Left lobe of liver (tissue), 2 donors: ENCODE data around the gene UBP1. TPM values are rescaled to one million over a fixed set of nuclear protein-coding genes. Genes with fewer than 3 reads are reported as not detected.
"Not testable (repeated sequence)": the region's sequence is repeated elsewhere in the genome, so short reads cannot be mapped to it uniquely, and the experiment has no call there.

Experiments used
- ATAC-seq: fragments of 200-7000 bp; cut with Tn5 transposase; one replicate; pipeline ENCODE4 v1.9.1; 2020; ENCODE audit warnings: mild to moderate bottlenecking, moderate library complexity
- DNase-seq: peaks from one replicate; pipeline ENCODE4 v3.0.0-alpha.2; 2020; ENCODE audit warnings: low spot score
- total RNA-seq: library from RNA; stranded (reverse); gene quantifications from one replicate; pipeline ENCODE4 v1.2.1, GENCODE V29; 2021
- donor health status: DM: no; HTN: no; CAD: no; lungs with moderate emphysema.
- donor health status: DM: no; HTN: yes; CAD: no.

Gene UBP1, protein sequence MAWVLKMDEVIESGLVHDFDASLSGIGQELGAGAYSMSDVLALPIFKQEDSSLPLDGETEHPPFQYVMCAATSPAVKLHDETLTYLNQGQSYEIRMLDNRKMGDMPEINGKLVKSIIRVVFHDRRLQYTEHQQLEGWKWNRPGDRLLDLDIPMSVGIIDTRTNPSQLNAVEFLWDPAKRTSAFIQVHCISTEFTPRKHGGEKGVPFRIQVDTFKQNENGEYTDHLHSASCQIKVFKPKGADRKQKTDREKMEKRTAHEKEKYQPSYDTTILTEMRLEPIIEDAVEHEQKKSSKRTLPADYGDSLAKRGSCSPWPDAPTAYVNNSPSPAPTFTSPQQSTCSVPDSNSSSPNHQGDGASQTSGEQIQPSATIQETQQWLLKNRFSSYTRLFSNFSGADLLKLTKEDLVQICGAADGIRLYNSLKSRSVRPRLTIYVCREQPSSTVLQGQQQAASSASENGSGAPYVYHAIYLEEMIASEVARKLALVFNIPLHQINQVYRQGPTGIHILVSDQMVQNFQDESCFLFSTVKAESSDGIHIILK
- total RNA-seq = 24.3 TPM

GRCh38 chr3:33440328-33441224, at the start of gene UBP1:
UBP1 (minus strand) TSS chr3:33440405; CDS start chr3:33439848, 557 bp downstream.
- peak; percentile 100 for DNase-seq
- peak; percentile 88 for ATAC-seq

- DNase-seq (no peak), ATAC-seq (no peak)
Observed at GRCh38 chr3:33488683-33489082, 48.5 kb upstream of the UBP1 start.

- DNase-seq (no peak), ATAC-seq (no peak)
Observed at GRCh38 chr3:33488246-33488645, 48.0 kb upstream of the UBP1 start.

GRCh38 chr3:33482111-33482521, 41.9 kb upstream of the UBP1 start:
- DNase-seq = no peak
- ATAC-seq = peak; percentile 80

DNA sequence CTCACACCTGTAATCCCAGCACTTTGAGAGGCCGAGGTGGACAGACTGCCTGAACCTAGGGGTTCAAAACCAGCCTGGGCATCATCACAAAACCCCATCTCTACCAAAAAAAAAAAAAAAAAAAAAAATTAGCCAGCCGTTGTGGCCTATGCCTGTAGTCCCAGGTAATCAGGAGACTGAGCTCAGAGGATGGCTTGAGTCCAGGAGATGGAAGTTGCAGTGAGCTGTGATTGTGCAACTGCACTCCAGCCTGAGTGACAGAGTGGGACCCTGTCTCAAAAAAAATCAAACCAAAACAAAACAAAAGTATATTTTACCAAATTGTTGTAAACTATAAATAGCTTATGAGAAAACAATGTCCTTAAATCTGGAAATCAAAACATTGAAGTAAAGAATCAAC, 34.7 kb upstream of the UBP1 start:
- ATAC-seq = no peak
- no peak for DNase-seq

DNA sequence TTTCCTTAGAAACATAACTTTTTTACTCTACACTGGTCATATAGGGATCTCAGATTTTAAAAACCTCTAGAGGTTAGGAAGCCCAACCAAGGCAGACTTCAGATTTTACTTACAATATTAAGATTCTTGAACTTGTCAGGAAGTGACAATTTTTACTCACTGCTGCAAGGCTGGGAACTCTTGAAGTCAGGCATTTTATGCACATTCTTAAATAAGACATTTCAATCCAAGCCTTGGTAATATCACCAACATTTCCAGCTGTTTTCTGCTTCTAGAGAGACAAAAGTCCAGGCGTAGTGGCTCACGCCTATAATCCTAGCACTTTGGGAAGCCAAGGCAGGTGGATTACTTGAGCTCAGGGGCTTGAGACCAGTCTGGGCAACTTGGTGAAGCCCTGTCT, 33.6 kb upstream of the UBP1 start:
- ATAC-seq = no peak
- DNase-seq = no peak

GRCh38 chr3:33467786-33468185, 27.6 kb upstream of the UBP1 start:
- no peak for DNase-seq
- ATAC-seq = no peak

DNA sequence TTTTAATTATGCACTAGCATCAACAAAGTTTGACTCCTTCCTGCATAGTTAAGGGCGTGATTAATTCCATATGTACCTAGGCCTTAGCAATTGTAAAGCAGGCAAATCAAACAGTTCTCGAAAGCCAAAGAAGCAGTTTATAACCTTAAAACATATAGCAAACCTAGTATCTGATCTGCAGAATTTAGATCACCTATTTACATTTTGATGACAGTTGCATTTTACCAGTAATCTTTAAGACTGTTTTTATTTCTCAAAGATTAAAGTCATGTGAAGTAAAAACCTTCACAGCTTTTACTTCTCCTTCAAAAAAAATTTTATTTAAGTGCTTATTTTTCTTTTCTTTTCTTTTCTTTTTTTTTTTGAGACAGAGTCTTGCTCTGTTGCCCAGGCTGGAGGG, 20.9 kb upstream of the UBP1 start:
- ATAC-seq (no peak), DNase-seq (no peak)

DNA sequence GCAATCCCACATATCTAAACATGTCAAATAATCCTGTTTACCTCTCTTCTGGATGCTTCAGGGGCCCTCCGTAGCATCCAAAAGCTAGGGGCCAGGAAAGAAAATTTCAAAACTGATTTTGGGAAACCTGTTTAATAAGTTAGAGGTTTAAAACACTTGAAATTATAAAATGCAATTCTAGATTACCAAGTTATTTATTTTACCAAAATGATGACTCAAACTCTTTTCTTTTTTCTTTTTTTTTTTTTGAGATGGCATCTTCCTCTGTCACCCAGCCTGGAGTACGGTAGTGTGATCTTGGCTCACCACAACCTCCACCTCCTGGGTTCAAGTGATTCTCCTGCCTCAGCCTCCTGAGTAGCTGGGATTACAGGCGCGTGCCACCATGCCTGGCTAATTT, 19.4 kb upstream of the UBP1 start:
- ATAC-seq, DNase-seq: not testable (repeated sequence)

GRCh38 chr3:33458446-33458845, 18.2 kb upstream of the UBP1 start:
- no peak for DNase-seq
- no peak for ATAC-seq

DNA sequence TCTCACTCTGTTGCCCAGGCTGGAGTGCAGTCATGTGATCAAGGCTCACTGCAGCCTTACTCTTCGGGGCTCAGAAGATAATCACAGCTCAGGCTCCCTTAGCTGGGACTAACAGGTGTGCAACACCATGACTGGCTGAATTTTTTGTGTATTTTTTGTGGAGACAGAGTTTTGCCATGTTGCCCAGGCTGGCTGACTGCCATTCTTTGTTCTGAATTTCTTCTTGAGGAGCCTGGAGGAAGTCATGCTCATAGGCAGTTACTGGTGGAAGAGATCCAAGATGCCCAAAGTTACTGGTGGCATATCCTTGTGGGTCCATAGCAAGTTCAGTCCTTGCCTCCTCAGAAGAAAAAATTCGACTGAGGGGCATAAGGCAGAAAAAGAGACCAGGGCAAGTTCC, 16.6 kb upstream of the UBP1 start:
- DNase-seq (no peak), ATAC-seq (no peak)

DNA sequence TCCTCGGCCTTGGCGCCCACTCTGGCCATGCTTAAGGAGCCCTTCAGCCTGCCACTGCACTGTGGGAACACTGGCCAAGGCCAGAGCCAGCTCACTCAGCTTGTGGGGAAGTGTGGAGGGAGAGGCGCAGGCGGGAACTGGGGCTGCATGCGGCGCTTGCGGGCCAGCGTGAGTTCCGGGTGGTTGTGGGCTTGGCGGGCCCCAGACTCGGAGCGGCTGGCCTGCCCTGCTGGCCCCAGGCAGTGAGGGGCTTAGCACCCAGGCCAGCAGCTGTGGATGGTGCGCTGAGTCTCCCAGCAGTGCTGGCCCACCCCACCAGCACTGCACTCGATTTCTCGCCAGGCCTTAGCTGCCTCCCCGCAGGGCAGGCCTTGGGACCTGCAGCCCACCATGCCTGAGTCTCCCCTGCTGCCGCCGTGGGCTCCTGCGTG, 13.1 kb upstream of the UBP1 start:
- ATAC-seq (no peak), DNase-seq (no peak)

DNA sequence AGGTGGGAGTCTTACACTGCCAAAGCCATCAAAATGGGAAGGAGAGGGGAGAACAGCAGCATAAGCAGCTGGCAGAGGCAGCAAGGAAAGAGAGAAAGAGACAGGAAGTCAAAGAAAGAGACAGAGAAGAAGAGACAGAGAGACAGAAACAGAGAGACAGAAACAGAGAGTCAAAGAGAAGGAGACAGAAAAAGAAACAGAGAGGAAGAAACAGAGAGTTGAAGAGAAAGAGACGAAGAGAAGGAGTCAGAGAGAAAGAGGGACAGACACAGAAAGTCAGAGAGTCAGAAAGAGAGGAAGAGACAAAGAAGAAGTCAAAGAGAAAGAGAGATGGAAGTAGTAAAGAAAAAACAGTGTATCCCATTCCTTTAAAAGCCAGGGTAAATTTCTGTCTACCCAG, 11.8 kb upstream of the UBP1 start:
- not testable (repeated sequence) for ATAC-seq, DNase-seq

- no peak for ATAC-seq
- no peak for DNase-seq
Observed at GRCh38 chr3:33447958-33448357, 7.8 kb upstream of the UBP1 start.

DNA sequence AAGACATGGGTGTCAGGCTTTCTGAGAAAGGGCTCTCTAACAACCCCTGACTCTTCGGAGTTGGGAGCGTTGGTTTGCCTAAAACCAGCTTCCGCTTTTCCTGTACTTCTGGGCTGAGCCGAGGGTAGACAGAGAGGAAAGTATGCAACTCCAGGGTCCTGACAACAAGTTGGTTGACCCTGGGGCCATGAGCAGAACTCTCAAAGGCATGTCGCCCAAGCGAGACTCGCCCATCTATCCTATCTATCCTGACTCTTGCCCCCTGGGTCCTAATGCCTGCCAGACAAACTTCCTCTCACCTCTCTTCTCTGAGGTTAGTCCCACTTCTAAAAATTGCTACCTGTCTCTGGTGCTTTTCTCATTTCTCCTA, 7.0 kb upstream of the UBP1 start:
- ATAC-seq, DNase-seq: not testable (repeated sequence)

DNA sequence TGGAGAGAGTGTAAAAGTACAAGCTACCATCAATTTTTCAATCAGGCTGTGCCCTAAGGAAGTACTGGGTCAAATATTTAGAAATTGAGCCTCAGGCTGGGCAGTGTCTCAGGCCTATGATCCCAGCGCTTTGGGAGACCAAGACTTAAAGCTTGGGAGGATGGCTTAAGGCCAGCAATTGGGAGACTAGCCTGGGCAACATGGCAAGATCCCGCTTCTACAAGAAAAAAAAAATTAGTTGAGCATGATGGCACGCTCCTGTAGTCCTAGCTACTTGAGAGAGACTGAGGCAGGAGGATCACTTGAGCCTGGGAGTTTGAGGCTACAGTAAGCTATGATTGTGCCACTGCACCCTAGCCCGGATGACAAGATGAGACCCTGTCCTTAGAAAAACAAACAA, 2.0 kb upstream of the UBP1 start:
- no peak for ATAC-seq
- DNase-seq = no peak

- ATAC-seq = peak; percentile 10
- no peak for DNase-seq
Observed at GRCh38 chr3:33441225-33441976, 1.2 kb upstream of the UBP1 start.

GRCh38 chr3:33439546-33440327, 468 bp downstream of the UBP1 start:
- DNase-seq (peak; percentile 66), ATAC-seq (peak; percentile 55)

GRCh38 chr3:33438881-33439545, 1.2 kb downstream of the UBP1 start:
- DNase-seq = no peak
- no peak for ATAC-seq

DNA sequence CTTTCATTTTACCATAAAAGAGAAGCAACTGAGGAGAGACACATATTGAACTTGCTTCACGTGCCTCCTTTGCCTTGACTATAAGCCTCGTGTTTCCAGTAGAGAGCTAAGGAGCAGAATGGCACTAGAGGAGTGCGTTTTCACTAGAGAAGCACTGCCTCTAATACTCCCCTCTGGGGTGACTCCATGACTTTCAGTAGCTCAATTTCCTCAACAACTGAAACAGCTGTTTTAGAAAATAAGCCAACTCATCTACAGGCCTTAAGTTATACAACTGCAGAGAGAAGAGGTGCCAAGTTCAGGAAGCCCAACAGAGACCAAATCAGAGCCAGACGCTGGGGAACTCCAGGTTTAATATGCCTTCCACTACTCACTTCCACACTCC, 1.9 kb downstream of the UBP1 start:
- ATAC-seq (no peak), DNase-seq (no peak)
